Renal cortex interstitium (tissue), 11 donors: ENCODE measurements around the gene LYZL2. TPM values are rescaled to one million over a fixed set of nuclear protein-coding genes. Genes with fewer than 3 reads are reported as not detected.

Experiments
- DNase-seq, 11 donors: peaks; one replicate each; pipeline ENCODE4 v3.0.0-alpha.2; 2013; ENCODE audit warnings: low read depth in 9 of 11, low spot score in 4 of 11; ENCODE audit errors: extremely low read depth in 1 of 11
- polyA plus RNA-seq, 3 donors: library from polyadenylated mRNA; unstranded; fragments of 120-200 nt; gene quantifications; one replicate each; pipeline ENCODE4 v1.2.1, GENCODE V29; 2013; ENCODE audit not compliant: insufficient read length in 3 of 3

The LYZL2 gene
- polyA plus RNA-seq, 3 donors: not detected

GRCh38 chr10:30573721-30574431 is 55.7 kb downstream of the LYZL2 start:
- no peak for DNase-seq

- no peak for DNase-seq
Measured at GRCh38 chr10:30565449-30565848, 64.1 kb downstream of the LYZL2 start.

- DNase-seq: no peak
Measured at GRCh38 chr10:30562787-30563186, 66.8 kb downstream of the LYZL2 start.

Other genes starting within 250 kb of the LYZL2 start
- gene MAP3K8, start 195.6 kb downstream of the LYZL2 start, polyA plus RNA-seq: 10 to 100 TPM in 1 of 3 donors, 1 to 10 TPM in 2; 6.5 to 10.9 (median 8.8) TPM